CD1c-positive myeloid dendritic cell (primary cell): Measurements from ENCODE around the gene ENHO.
"Not testable (repeated sequence)": the region's sequence is repeated elsewhere in the genome, so short reads cannot be mapped to it uniquely, and the experiment has no call there.

ENCODE experiments used
- DNase-seq: peaks from one replicate; pipeline ENCODE4 v3.0.0-alpha.2; 2016; ENCODE audit errors: extremely low spot score

ENHO gene

DNA sequence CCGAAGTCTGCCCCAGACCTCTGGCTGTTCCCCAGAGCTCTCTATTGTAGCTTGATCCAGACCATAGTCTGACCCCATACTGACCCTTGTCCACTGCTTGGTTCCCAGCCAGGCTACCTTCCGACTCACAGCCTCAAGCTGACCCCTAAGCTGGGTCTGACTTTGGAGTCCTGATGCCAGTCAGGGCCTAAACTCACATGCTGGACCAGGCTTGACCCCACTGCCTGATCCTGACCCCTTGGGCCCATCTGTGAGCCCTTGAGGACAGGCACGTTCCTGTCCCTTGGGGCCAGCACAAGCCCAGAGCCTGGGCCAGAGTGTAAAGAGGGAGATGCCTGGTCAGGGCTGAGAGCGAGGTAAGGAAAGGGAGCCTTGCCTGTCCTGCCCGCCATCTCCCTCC is 32.7 kb upstream of the ENHO start:
- no peak for DNase-seq

DNA sequence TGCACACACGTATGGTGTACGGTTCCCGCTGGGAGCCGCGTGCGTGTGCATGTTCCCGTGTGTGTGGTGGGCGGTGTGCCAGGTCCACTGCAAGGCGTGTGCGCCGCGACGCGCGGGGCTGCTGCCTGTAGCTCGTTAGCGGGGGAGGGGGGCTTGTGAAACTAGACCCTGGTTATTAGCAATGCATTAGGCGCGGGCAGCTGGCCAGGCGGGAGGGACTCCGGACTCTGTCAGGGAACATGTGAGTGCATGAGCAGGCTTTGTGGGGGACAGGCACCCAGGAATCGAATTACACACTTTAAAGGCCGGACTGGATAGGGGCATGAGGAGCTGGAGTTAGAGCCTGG is 32.2 kb upstream of the ENHO start:
- no peak for DNase-seq

DNA sequence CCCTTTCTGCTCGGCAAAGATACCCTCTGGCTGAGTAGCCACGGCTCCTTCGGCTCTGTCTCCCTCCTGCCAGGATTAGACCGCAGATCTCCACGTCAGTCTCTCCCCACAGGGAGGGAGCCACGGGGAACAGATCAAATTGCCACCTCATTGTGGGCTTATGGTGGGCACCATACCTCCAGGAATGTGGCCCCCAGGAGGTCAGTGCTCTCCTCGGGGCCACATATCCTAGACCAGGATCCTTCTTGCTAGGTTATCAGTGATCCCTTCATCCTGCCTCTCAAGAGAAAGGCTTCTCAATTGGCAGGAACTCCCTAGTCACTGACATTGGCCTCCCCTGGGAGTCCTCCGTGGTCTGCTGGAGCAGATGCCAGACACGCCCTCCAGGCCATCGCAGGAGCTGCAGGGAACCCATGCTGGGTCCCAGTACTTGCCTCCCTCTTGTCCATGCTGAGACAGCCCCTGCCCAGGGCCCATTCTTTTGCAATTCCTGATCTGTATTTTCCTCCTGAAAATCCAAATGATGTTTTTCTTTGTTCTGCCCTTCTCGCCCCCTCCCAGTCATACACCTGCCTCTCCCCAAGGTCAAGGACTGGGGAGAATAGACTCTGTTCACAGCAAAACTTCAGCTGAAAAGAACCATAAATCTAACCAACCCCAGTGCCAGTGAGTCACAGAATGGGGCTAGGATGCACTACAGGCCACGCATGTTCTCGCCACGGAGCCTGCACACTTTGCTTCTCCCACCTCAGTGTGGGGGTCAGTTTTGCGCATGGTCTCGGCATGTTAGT is 31.6 kb upstream of the ENHO start:
- DNase-seq: no peak

DNA sequence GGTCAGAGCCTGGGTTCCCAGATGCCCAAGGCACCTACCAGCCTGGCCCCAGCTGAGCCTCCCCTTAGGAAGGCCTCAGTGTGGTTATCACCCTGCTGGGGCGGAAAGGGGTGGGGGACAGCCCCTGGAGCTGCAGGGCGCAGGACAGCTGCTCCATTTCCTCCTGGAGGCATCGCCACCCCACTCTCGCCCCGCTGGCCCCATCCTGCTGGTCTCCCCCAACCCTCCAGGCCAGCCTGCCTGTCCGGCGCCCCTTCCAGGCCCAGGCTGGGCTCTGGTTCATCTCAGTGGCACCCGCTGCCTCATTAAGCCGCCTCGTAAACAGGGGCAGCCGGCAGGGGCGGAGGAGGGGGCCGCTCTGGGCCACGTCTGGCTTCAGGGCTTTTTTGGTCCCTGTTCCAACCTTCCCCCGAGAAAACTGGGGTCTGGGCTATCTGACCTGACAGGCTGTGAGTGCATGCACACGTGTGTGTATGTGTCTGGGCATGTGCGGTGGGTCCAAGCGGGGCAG is 30.8 kb upstream of the ENHO start:
- DNase-seq: no peak

DNA sequence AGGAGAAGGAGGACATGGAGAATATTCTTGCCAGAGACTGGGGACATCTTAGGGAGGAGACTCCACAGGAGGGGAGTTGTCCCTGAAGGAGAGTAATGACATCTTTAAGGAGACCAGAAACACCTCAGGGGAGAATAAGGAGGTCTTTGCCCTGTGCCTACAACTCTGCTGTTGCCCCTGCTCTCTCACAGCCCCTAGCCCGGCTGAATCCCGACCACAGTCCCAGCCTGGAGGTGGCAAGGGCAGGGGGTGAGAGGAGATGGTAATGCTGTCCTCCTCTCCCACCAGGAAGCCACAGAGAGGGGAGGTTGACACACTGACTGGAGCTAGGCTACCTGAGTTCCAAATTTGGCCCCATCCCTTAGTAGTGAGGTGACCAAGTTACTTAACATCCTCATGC is 30.2 kb upstream of the ENHO start:
- DNase-seq: no peak

GRCh38 chr9:34552606-34552981 is 29.8 kb upstream of the ENHO start:
- no peak for DNase-seq

GRCh38 chr9:34551751-34552605 is 29.2 kb upstream of the ENHO start:
- DNase-seq: no peak

GRCh38 chr9:34550681-34551270 is 28.0 kb upstream of the ENHO start:
- DNase-seq: no peak

DNA sequence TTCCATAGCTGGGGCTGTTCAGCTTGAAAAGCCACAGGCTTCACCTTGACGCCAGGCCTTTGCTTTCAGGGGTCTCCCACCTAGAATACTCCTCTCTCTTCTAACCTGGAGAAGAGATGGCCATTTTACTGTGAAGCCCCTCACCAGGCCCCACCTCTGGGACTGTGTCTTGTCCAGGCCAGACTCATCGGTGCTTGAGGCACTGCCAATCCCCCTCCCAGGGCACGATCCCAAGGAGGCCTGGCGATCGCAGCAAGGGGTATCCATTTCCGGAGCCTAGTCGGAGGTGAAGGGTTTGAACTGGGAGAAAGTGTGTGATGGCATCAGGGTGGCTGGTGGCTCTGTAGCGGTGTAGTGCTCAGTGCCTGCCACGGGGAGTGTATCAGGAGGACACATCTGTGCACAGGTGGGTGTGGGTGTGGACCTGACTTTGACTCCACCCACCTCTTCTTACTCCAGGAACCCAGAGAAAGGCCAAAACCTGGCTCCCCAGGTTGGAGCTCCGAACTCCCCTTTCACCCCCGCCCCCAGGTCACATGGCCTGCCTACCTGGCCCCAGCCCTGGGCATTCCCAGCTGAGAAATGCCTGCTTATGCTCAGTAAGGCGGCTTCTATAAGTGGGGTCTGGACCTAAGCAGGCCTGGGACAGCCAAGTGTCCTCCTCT is 27.4 kb upstream of the ENHO start:
- DNase-seq: no peak

DNA sequence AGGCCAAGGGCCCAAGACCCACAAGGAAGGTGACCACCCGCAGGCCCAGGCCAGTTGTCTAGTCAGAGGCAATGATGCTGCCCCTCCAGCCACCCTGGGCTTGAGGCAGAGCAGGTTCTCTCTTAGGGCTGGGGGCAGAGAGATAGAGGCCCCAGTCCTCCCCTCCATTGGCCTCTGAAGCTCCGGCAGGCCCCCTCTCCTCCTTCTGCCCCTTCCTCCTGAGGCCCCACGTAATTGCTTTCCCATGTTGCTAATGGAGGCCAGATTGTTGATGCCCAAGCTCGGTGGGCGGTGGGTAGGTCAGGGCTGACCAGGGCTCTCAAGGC is 26.6 kb upstream of the ENHO start:
- DNase-seq: no peak

GRCh38 chr9:34547960-34548611 is 25.3 kb upstream of the ENHO start:
- DNase-seq: peak; percentile 47

- peak; percentile 82 for DNase-seq
Measured at GRCh38 chr9:34546834-34547827, 24.3 kb upstream of the ENHO start.

GRCh38 chr9:34546102-34546833 is 23.5 kb upstream of the ENHO start:
- DNase-seq: no peak

GRCh38 chr9:34545497-34545896 is 22.7 kb upstream of the ENHO start:
- no peak for DNase-seq

- no peak for DNase-seq
Measured at GRCh38 chr9:34544035-34544434, 21.2 kb upstream of the ENHO start.

DNA sequence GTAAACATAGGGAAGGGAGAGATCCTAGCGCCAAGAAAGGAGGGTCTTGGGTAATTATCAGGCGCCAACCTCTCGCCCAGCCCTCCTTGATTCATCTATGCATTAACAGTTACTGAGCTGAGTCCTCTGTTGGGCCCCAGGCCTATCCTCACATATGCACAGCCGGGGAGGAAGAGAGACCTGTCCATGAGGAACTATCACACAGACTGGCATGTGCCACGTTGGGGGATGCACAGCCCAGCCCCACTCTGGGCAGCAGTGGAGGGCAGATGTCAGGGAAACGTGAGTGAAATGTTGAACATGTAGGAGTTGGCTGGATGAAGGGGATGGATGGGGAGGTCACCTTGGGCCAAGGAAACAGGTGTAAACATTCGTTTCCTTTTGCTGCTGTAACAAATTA is 18.8 kb upstream of the ENHO start:
- no peak for DNase-seq

GRCh38 chr9:34540827-34541226 is 18.0 kb upstream of the ENHO start:
- no peak for DNase-seq

DNA sequence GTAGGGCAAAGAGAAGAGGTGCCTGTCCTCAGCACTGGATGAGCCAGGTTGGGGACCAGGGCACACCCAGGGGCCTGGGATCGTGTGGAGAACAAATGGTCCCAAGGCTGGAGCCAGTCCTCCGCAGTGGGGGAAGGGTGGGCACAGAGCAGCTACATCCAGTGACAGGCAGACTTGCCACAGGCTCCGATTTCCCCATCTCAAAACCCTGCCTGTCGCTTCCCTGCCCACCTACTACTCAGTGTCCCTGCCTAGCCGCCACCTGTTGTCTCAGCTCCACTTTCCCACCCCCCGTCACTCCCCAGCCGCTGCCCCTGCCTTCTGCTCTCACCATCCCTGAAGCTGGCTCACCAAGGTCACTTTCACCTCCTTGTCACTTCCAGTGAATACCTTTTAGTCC is 13.9 kb upstream of the ENHO start:
- DNase-seq: no peak

- DNase-seq: not testable (repeated sequence)
Measured at GRCh38 chr9:34532041-34532440, 9.3 kb upstream of the ENHO start.

GRCh38 chr9:34526026-34526425 is 3.2 kb upstream of the ENHO start:
- no peak for DNase-seq
